Effector memory CD4-positive, alpha-beta T cell (primary cell): ENCODE measurements around the gene SGCA.

ENCODE experiments used
- DNase-seq, 3 donors: peaks; one replicate each; pipeline ENCODE4 v3.0.0-alpha.2; 2020
- H3K27ac ChIP-seq: 2 replicates; pipeline ENCODE4 v1.7.0; 2013; ENCODE audit warnings: mild to moderate bottlenecking, low read length, moderate library complexity; ENCODE audit not compliant: insufficient read depth, poor library complexity, severe bottlenecking
- H3K27me3 ChIP-seq: replicated peaks from 2 replicates; pipeline ENCODE4 v1.7.0; 2013; ENCODE audit warnings: mild to moderate bottlenecking, low read length; ENCODE audit not compliant: insufficient read depth, control insufficient read depth, poor library complexity, severe bottlenecking
- H3K36me3 ChIP-seq: 2 replicates; pipeline ENCODE4 v1.7.0; 2013; ENCODE audit warnings: mild to moderate bottlenecking, low read length, moderate library complexity; ENCODE audit not compliant: control insufficient read depth, insufficient read depth
- H3K4me1 ChIP-seq: 2 replicates; pipeline ENCODE4 v1.7.0; 2013; ENCODE audit warnings: low read length, mild to moderate bottlenecking; ENCODE audit not compliant: control insufficient read depth, insufficient read depth, poor library complexity, severe bottlenecking
- H3K4me3 ChIP-seq: 2 replicates; pipeline ENCODE4 v1.7.0; 2013; ENCODE audit warnings: low read length, low read depth, mild to moderate bottlenecking; ENCODE audit not compliant: insufficient read depth, poor library complexity, severe bottlenecking
- H3K9me3 ChIP-seq: 2 replicates; pipeline ENCODE4 v1.7.0; 2013; ENCODE audit warnings: mild to moderate bottlenecking, low read length, moderate library complexity; ENCODE audit not compliant: control insufficient read depth

Gene SGCA

GRCh38 chr17:50174444-50174843, 8.6 kb downstream of the SGCA start:
- Histone ChIP-seq H3K9me3 (no peaks in the 10 kb centered on the region), H3K36me3 (no peaks in the 10 kb centered on the region), H3K4me1 (peaks cover 2% of the 10 kb centered on the region), H3K4me3 (no peak overlapping the region), H3K27ac (no peak overlapping the region), H3K27me3 (no peaks in the 10 kb centered on the region)
- no peak for DNase-seq

GRCh38 chr17:50175035-50175807, 9.4 kb downstream of the SGCA start:
- H3K27ac ChIP-seq: no peak overlapping the region
- DNase-seq: no peak
- H3K27me3 ChIP-seq: no peaks in the 10 kb centered on the region
- no peaks in the 10 kb centered on the region for H3K4me1 ChIP-seq
- no peaks in the 10 kb centered on the region for H3K36me3 ChIP-seq
- no peaks in the 10 kb centered on the region for H3K9me3 ChIP-seq
- H3K4me3 ChIP-seq: no peak overlapping the region

- Histone ChIP-seq H3K4me3 (no peak overlapping the region), H3K27me3 (no peaks in the 10 kb centered on the region), H3K9me3 (no peaks in the 10 kb centered on the region), H3K36me3 (no peaks in the 10 kb centered on the region), H3K27ac (no peak overlapping the region), H3K4me1 (no peaks in the 10 kb centered on the region)
- DNase-seq: no peak
Observed at GRCh38 chr17:50176559-50177357, 11.0 kb downstream of the SGCA start.

- H3K9me3 ChIP-seq: no peaks in the 10 kb centered on the region
- DNase-seq: no peak
- no peaks in the 10 kb centered on the region for H3K27me3 ChIP-seq
- H3K36me3 ChIP-seq: no peaks in the 10 kb centered on the region
- H3K27ac ChIP-seq: no peak overlapping the region
- no peaks in the 10 kb centered on the region for H3K4me1 ChIP-seq
- no peak overlapping the region for H3K4me3 ChIP-seq
Observed at GRCh38 chr17:50177476-50177875, 11.7 kb downstream of the SGCA start.

GRCh38 chr17:50177983-50178834, 12.4 kb downstream of the SGCA start:
- DNase-seq: peak; percentile 12 to 41 (median 27)
- H3K4me3 ChIP-seq: no peak overlapping the region
- H3K27me3 ChIP-seq: no peaks in the 10 kb centered on the region
- H3K9me3 ChIP-seq: no peaks in the 10 kb centered on the region
- H3K4me1 ChIP-seq: no peaks in the 10 kb centered on the region
- H3K36me3 ChIP-seq: no peaks in the 10 kb centered on the region
- H3K27ac ChIP-seq: no peak overlapping the region

GRCh38 chr17:50180111-50180510, 14.3 kb downstream of the SGCA start:
- H3K36me3 ChIP-seq: no peaks in the 10 kb centered on the region
- no peak overlapping the region for H3K27ac ChIP-seq
- H3K4me1 ChIP-seq: no peaks in the 10 kb centered on the region

GRCh38 chr17:50180620-50181019, 14.8 kb downstream of the SGCA start:
- Histone ChIP-seq H3K27ac (no peak overlapping the region), H3K4me1 (no peaks in the 10 kb centered on the region), H3K27me3 (no peaks in the 10 kb centered on the region), H3K9me3 (no peaks in the 10 kb centered on the region), H3K4me3 (no peak overlapping the region), H3K36me3 (no peaks in the 10 kb centered on the region)
- DNase-seq: no peak

More at GRCh38 chr17:50180111-50180510, 14.3 kb downstream of the SGCA start:
- Histone ChIP-seq H3K27me3 (no peaks in the 10 kb centered on the region), H3K9me3 (no peaks in the 10 kb centered on the region), H3K4me3 (no peak overlapping the region)
- no peak for DNase-seq

GRCh38 chr17:50181144-50181543, 15.3 kb downstream of the SGCA start:
- no peak for DNase-seq
- Histone ChIP-seq H3K36me3 (no peaks in the 10 kb centered on the region), H3K27ac (no peak overlapping the region), H3K9me3 (no peaks in the 10 kb centered on the region), H3K4me3 (no peak overlapping the region), H3K27me3 (no peaks in the 10 kb centered on the region), H3K4me1 (no peaks in the 10 kb centered on the region)

- no peak for DNase-seq
- Histone ChIP-seq H3K27ac (no peak overlapping the region), H3K4me3 (no peak overlapping the region), H3K36me3 (no peaks in the 10 kb centered on the region), H3K9me3 (no peaks in the 10 kb centered on the region), H3K4me1 (no peaks in the 10 kb centered on the region), H3K27me3 (no peaks in the 10 kb centered on the region)
Observed at GRCh38 chr17:50181591-50182560, 16.1 kb downstream of the SGCA start.
